Keratinocyte (primary cell): ENCODE measurements around the gene MAGI2. TPM values are rescaled to one million over a fixed set of nuclear protein-coding genes. Genes with fewer than 3 reads are reported as not detected.

Experiments
- DNase-seq: peaks from one replicate; pipeline ENCODE4 v3.0.0-alpha.2; 2011; ENCODE audit warnings: low read depth, missing footprints, low spot score
- FAIRE-seq: peaks from 2 replicates; lab custom pipeline; 2011; peaks lifted over from hg19 to GRCh38; lab: Jason Lieb, UNC
- H2AFZ ChIP-seq: 2 replicates; pipeline ENCODE4 v1.6.0; 2012; ENCODE audit warnings: low read length, control low read depth, inconsistent platforms; ENCODE audit not compliant: control insufficient read depth
- H3K27ac ChIP-seq: 2 replicates; pipeline ENCODE4 v1.5.1; 2011; ENCODE audit warnings: low read length; ENCODE audit not compliant: control insufficient read depth, insufficient read depth
- H3K27me3 ChIP-seq: 3 replicates; pipeline ENCODE4 v1.6.0; 2011; ENCODE audit warnings: low read length; ENCODE audit not compliant: control insufficient read depth, insufficient read depth; ENCODE audit errors: extremely low read depth
- H3K36me3 ChIP-seq, 2 experiments: 2 replicates in 1 of 2; 3 replicates in 1 of 2; pipeline ENCODE4 v1.5.1; 2011; ENCODE audit warnings: low read length in 2 of 2, mild to moderate bottlenecking in 1 of 2; ENCODE audit not compliant: control insufficient read depth in 2 of 2, insufficient read depth in 2 of 2; ENCODE audit errors: extremely low read depth in 1 of 2
- H3K4me1 ChIP-seq: 3 replicates; pipeline ENCODE4 v1.5.1; 2011; ENCODE audit warnings: low read length; ENCODE audit not compliant: control insufficient read depth, insufficient read depth; ENCODE audit errors: extremely low read depth
- H3K4me2 ChIP-seq: 3 replicates; pipeline ENCODE4 v1.6.0; 2011; ENCODE audit warnings: low read depth, low read length; ENCODE audit not compliant: control insufficient read depth, insufficient read depth; ENCODE audit errors: extremely low read depth
- H3K4me3 ChIP-seq, 3 experiments: fragments of 200-600 bp in 1 of 3; sonication (generic) in 1 of 3; 2 replicates in 2 of 3; 3 replicates in 1 of 3; pipeline ENCODE4 v1.5.1; 2011 to 2016; ENCODE audit warnings: low read length in 3 of 3, mild to moderate bottlenecking in 3 of 3, control low read depth in 2 of 3, inconsistent platforms in 1 of 3, low read depth in 1 of 3, mixed read lengths in 1 of 3, mixed run types in 1 of 3, moderate library complexity in 1 of 3; ENCODE audit not compliant: control insufficient read depth in 2 of 3, insufficient read depth in 2 of 3; ENCODE audit errors: extremely low read depth in 1 of 3
- H3K79me2 ChIP-seq: 2 replicates; pipeline ENCODE4 v1.6.0; 2012; ENCODE audit warnings: low read length; ENCODE audit not compliant: control insufficient read depth, insufficient read depth
- H3K9ac ChIP-seq: 3 replicates; pipeline ENCODE4 v1.6.0; 2011; ENCODE audit warnings: low read length; ENCODE audit not compliant: control insufficient read depth, insufficient read depth; ENCODE audit errors: extremely low read depth
- H3K9me1 ChIP-seq: 3 replicates; pipeline ENCODE4 v1.6.0; 2011; ENCODE audit warnings: low read length; ENCODE audit not compliant: control insufficient read depth, insufficient read depth; ENCODE audit errors: extremely low read depth
- H3K9me3 ChIP-seq: 2 replicates; pipeline ENCODE4 v1.5.1; 2012; ENCODE audit warnings: low read depth, low read length; ENCODE audit not compliant: control insufficient read depth
- H4K20me1 ChIP-seq: 3 replicates; pipeline ENCODE4 v1.6.0; 2011; ENCODE audit warnings: low read length; ENCODE audit not compliant: control insufficient read depth, insufficient read depth; ENCODE audit errors: extremely low read depth
- CTCF ChIP-seq, 3 experiments: IDR thresholded peaks in 1 of 3; conservative IDR thresholded peaks in 1 of 3; optimal IDR thresholded peaks in 1 of 3; 2 replicates in 2 of 3; 3 replicates in 1 of 3; pipeline versions ENCODE3 to v1.5.1; 2011; ENCODE audit warnings: low read length in 3 of 3, mild to moderate bottlenecking in 3 of 3, moderate library complexity in 2 of 3, control low read depth in 1 of 3, inconsistent platforms in 1 of 3; ENCODE audit not compliant: insufficient read depth in 2 of 3; ENCODE audit errors: extremely low read depth in 1 of 3
- EZH2 ChIP-seq: IDR thresholded peaks from one replicate; pipeline ENCODE4 v1.6.1; 2012; ENCODE audit warnings: inconsistent platforms, mild to moderate bottlenecking, low read length, moderate library complexity
- dilution Hi-C: fragments of 300-500 bp; cut with MboI; formaldehyde crosslinking; loops from one replicate; pipeline ENCODE4 v1.7.0; 2020; ENCODE audit warnings: low sequenced_read_pairs; ENCODE audit not compliant: extremely low pct_ligation_motif_present
- polyA plus RNA-seq, 5 experiments: library from polyadenylated mRNA; depleted of rRNA in 3 of 5; stranded (reverse) in 3 of 5; stranded (forward) in 1 of 5; unstranded in 1 of 5; fragments of >200 nt; gene quantifications; 1 replicate in 1 of 5; 2 replicates in 3 of 5; 3 replicates in 1 of 5; pipeline versions ENCODE4 v1.2.1 to v1.2.3, GENCODE V29; 2011 to 2012; ENCODE audit warnings: missing spikeins in 2 of 5, low read depth in 1 of 5, low replicate concordance in 1 of 5

The MAGI2 gene
- polyA plus RNA-seq, 1 donor (not counting 4 experiments of a cell fraction or from before 2014, with no cell fraction given): 0.07 TPM

- H3K79me2 ChIP-seq: no peaks in the 10 kb centered on the region
- dilution Hi-C loops: no loop called here
- no peaks in the 10 kb centered on the region for H3K9me3 ChIP-seq
- H3K9ac ChIP-seq: no peak overlapping the region
- TF ChIP-seq EZH2: no peak
- TF ChIP-seq CTCF (optimal IDR thresholded peaks at IDR 0.05 in 1 of 3, IDR thresholded peaks at IDR 0.05 in 1 of 3, conservative IDR thresholded peaks at IDR 0.05 in 1 of 3; ENCODE audit: extremely low read depth in 1 of 3, insufficient read depth in 2 of 3, low read length in 3 of 3): no peak
- no peak overlapping the region for H3K4me3 ChIP-seq
- H3K4me2 ChIP-seq: no peak overlapping the region
- H3K27me3 ChIP-seq: no peaks in the 10 kb centered on the region
- DNase-seq: no peak
- no peak overlapping the region for H3K27ac ChIP-seq
- H3K9me1 ChIP-seq: no peaks in the 10 kb centered on the region
- no peaks in the 10 kb centered on the region for H4K20me1 ChIP-seq
- no peak overlapping the region for H2AFZ ChIP-seq
- H3K4me1 ChIP-seq: no peaks in the 10 kb centered on the region
- FAIRE-seq: no peak
- no peaks in the 10 kb centered on the region for H3K36me3 ChIP-seq
These were observed 1331.6 kb downstream of the MAGI2 start for GRCh38 chr7:78121888-78122287.

- H3K9me1 ChIP-seq: no peaks in the 10 kb centered on the region
- no peaks in the 10 kb centered on the region for H3K9me3 ChIP-seq
- no peak overlapping the region for H3K4me2 ChIP-seq
- no peak for TF ChIP-seq CTCF (optimal IDR thresholded peaks at IDR 0.05 in 1 of 3, IDR thresholded peaks at IDR 0.05 in 1 of 3, conservative IDR thresholded peaks at IDR 0.05 in 1 of 3; ENCODE audit: extremely low read depth in 1 of 3, insufficient read depth in 2 of 3, low read length in 3 of 3)
- no peak for TF ChIP-seq EZH2
- no peaks in the 10 kb centered on the region for H3K36me3 ChIP-seq
- no peak overlapping the region for H3K9ac ChIP-seq
- dilution Hi-C loops: no loop called here
- FAIRE-seq (no peak), DNase-seq (no peak)
- H3K27me3 ChIP-seq: no peaks in the 10 kb centered on the region
- no peaks in the 10 kb centered on the region for H3K79me2 ChIP-seq
- no peaks in the 10 kb centered on the region for H4K20me1 ChIP-seq
- H3K4me1 ChIP-seq: peaks cover 2% of the 10 kb centered on the region
- H3K27ac ChIP-seq: no peak overlapping the region
- H2AFZ ChIP-seq: no peak overlapping the region
- no peak overlapping the region for H3K4me3 ChIP-seq
These were observed 1335.0 kb downstream of the MAGI2 start for GRCh38 chr7:78118470-78118869.
